Measurements from ENCODE around the gene SMIM36.

GRCh38 chr17:55407641-55408566 lies 103.3 kb downstream of the SMIM36 start:
- no peak for TF ChIP-seq CTCF (IDR thresholded peaks at IDR 0.05; ENCODE audit: insufficient read depth, low read length, poor library complexity, severe bottlenecking)
- no peak for TF ChIP-seq EZH2phosphoT487 (conservative IDR thresholded peaks at IDR 0.05; ENCODE audit: low read length)

All from SU-DHL-6 (cell line).